ENCODE data around the gene SYT2.
"Not testable (repeated sequence)": the region's sequence is repeated elsewhere in the genome, so short reads cannot be mapped to it uniquely, and the experiment has no call there.

SYT2 gene

DNA sequence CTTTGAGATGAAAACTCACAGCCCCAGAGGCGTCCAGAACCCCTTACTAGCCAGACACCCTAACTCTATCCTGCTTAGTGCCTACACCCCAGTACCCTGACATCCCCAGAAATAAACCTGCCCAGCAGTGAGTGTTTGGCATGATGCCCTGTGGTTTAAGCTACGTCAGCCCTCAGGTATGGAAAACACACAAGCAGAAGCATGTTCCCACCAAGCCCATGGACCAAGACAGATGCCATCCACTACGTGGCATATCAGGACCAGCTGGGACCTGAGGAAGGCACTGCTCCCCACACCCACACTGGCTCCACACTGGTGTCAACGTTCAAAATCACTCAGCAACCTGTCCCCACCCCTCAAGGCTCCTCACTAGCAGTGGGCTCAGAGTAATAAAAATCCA, 116.4 kb downstream of the SYT2 start:
- DNase-seq (ENCODE audit: low read depth in 3 of 3): no peak

DNA sequence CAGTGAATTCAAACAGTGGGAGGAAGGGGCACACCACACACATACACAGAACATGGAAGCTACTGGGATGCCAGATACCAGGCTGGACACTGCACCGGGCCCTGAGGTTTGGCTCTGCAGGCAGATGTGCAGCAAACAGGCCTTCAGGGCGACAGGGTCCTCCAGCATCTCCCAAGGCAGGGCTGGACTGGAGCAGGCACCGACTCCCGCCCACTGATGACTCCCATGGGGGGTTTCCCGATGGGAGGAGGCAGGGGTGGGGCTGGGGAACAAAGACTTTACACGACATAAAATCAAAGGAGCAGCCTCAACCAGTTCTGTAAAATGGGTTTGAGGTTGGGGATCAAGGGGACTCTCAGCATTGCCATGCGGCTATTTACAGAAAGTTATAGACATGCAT, 118.1 kb downstream of the SYT2 start:
- DNase-seq (ENCODE audit: low read depth in 3 of 3): no peak

DNA sequence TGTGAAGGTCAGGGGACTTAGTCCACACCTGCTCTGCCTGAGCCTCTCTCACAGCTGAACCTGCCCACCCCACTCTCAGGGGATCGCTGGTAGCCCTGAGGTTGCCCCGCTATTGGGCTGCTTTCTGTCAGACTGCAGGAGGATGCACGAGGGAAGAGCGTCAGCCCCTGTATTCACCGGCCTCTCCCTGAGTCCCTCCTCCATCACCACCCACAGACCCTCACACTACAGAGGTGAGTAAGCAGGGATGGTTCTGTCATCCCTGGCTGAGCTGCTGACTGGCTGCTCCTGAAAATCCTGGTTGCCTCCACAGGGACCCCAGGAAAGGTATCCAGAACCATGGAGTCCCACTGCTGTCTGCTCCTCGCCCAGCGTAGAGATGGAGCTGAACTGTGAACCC, 118.7 kb downstream of the SYT2 start:
- no peak for DNase-seq (ENCODE audit: low read depth in 3 of 3)

DNA sequence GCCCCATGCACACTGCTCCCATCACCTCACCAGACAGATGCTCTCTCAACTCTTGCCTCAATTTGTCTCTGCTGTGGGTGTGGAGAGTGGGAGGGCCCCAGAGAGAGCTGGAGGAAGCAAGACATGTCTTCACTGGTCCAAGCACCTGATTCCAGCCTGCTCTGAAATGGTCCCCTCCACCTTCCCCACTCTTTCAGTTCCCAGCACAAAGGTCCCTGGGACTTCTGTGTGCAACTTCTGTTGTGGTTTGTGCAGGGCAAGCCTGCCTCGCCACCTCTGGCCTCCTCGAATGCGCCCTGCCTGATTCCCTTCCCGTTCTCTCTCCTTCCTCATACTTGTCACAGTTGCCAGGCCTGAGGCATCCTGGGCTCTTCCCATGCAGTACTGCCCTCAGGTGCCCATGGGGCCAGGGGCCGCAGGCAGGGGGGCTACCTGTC, 119.3 kb downstream of the SYT2 start:
- DNase-seq (ENCODE audit: low read depth in 3 of 3): no peak

DNA sequence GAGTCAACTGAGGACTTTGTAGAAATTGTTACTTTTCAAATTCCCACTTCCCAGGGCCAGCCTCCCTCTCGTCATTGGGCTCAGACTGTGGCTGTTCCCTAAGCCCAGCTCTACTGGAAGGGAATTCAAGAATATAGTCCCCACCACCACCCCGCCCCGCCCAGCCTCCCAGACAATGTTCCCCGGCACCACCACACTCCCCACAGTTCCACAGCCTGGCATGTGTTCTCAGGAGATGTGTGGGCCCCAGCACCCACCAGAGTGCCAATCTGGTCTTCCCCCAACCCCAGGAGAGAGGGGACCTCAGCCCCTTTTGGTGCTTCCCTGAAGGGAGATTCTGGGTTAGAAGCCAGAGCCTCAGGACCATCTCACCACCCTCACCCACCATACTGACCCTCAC, 120.1 kb downstream of the SYT2 start:
- DNase-seq (ENCODE audit: low read depth in 3 of 3): no peak

DNA sequence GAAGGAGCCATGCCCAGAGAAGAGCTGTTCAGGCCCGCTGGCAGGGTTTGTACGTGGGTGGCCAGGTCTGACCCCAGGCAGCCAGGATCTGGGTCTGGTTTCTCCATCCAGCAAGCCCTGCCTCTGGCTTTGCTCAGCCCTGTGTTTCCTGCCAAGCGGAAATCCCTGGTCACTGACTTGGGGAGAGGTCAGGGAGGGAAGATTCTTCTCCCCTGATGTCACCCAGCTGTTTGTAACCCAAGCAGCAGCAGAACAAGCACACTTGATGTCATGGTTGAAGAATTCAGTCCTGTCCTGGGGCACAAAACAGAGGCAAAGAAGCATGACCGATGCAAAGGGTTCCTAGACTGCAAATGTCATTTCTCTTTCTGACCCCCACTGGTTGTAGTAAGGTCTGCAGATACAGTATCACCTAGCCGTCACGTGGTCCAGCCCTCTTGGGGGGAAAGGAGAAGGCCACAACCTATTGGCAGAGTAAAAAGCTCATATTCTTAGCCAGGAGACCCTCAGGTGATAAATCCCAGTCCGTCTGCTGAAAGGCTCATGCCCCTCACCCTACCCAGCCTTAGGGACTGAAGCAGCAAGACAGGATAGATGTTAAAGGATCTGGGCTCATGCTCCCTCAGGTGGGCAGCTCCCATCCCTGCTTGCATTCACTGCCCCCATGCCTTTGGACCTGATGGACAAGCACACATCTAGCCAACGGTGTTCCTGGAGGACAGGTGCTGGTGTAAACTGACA, 120.9 kb downstream of the SYT2 start:
- no peak for DNase-seq (ENCODE audit: low read depth in 3 of 3)

DNA sequence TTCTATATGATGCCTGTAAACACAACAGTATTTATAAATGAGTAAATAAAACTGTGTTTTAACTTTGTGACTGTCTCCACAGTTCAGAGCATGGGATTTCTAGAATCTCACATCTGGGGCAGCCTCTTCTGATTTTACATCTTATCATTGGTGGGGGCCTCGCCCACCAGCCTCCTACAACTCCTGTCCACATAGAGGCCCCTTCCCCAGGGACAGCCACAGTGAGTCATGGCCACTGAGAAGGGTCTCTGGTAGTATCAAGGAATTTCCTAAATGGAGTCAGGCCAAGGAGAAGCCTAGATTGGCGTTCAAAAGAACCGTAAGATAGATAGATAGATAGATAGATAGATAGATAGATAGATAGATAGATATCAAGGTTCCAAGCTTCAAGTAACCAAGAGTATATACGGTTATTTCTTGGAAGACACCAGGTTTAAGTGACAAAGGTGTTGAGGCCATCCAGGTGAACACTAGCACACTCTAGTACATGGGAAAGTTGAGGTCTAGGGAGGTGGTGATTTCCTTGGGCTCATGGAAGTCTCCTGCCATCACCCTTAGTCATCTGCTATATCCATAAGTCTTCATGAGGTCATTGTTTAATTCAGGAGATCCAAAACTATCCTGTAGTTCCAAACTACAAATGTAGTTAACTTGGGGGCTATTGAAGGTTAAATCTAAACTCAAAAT, 121.6 kb downstream of the SYT2 start:
- no peak for DNase-seq (ENCODE audit: low read depth in 3 of 3)

DNA sequence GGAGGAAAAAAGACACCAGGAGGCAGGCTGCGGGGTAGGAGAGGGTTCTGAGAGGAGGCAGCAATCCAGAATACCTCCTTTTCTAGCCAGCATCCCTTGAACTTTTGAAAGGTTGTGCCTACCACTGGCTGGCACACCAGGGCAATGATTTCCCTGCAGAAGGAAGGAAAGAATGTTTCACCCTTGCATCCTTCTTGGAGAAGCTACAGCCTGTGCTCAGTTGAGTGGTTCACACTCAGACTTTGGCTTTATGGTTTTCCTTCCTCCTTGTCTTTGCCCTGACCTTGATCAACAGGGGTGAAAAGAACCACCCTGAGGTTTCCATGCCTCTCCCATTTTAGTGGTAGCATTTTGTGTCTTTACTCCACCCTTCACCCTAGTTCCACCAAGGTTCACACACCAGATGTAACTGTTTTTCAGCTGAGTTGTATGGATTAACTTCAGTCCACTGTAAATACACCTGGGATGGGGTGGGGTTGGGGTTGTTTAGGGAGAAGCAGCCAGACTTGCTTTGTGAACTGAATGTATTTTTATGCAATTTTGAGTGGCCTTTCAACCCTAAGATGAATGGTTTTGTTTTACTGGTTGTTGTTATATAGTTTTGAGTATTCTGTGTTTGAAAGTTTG, 122.3 kb downstream of the SYT2 start:
- no peak for DNase-seq (ENCODE audit: low read depth in 3 of 3)

DNA sequence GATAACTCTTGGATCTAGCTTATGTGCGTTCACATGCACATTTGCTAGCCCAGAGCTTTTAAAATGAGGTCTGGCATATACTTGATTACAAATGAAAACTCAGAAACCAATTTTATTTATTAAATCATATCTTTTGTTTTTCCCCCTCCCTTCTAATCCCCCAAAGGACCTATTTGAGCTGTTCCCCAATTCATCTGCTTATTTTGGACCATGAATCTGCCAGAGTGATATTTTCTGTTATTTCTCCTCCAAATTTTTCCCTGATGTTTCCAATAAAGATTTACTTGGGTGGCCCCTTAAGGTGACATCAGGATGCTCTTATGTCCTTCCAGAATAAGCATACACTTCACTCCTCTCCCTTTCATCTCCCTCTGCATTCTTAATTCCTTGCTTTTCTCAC, 123.4 kb downstream of the SYT2 start:
- no peak for DNase-seq (ENCODE audit: low read depth in 3 of 3)

DNA sequence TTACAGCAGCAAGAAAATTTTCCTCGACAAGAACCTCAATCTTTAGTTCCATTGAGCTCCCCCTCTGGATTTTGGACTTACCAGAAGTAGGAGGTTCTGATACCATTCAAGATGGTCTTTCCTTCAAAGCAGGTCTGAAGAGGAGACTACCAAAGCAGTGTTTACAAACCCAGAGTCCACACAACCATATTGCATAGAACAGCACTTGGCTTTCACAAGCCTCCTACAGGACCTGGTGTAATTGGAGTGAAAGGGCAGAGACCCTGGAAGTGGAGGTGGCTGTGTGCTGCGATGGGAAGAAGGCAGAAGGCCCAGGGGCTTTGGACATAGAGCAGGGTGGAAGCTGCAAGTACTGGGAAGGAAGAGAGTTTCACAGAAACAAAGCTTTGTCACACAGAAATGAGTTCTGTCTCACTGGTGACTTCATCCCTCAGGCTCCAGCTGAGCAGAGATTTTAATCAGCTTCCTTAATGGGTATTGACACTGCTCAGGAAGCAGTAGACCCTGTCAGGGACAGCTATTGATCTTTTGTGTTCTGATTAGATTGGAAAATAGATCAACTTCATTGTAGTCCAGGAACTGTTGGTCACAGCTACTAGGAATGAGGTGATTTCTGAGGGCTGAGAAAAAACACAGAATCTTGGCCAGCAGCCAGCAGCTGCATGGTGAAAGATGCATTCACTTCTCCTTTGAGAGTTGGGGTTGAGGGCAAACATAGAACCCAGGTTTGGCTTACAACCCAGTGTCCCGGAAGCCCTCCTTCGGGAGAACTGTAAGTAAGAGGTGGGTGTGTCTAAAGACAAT, 124.0 kb downstream of the SYT2 start:
- DNase-seq (ENCODE audit: low read depth in 3 of 3): no peak

DNA sequence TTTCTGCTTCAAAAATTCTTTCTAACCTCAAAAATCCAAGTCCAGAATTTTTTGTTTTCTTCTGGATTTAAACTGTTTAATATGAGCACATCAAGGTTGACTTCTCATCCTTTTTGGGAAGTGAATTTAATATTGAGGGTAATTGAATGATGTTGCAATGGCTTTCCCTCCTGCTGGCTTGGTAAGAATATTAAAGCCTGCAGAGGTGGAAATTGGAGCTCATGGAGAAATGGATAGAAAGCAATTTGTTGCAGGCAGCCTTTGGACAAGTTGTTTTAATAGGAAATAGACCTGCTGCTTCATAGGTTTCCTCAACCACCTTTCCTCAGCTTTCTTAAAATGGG, 124.7 kb downstream of the SYT2 start:
- DNase-seq (ENCODE audit: low read depth in 3 of 3): no peak

DNA sequence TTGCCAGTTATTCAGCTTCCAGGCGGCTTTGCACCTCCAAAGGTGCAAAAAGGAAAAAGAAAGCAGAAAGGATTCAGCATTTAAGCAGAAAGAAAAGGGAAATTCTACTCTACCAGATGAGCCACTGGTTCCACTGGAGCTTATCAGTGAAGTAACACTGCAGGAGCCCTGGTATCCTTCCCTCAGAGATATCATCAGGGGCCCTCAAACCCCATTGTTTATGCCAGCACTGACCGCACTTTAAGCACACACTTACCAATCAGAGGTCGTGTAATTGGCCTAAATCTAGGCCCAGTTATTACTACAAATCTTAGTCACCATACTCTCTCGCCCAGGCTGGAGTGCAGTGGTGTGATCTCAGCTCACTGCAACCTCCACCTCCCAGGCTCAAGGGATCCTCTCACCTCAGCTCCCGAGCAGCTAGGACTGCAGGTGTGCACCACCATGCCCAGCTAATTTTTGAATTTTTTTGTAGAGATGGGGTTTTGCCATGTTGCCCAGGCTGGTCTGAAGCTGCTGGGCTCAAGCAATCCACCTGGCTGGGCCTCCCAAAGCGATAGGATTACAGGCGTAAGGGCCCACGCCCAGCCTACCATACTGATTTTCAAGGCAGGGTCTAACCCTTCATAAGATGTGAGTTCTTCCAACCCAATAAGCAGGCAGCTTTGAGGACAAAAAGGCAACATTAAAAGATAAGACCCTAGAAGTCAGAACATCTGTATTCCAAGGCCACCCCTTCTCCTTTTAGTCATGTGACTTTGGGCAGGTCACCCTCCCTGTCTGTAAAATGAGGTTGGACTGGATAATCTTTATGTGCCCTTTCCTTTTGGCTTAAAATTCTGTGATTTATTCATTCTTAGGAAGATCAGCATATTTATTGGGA, 125.3 kb downstream of the SYT2 start:
- no peak for DNase-seq (ENCODE audit: low read depth in 3 of 3)

DNA sequence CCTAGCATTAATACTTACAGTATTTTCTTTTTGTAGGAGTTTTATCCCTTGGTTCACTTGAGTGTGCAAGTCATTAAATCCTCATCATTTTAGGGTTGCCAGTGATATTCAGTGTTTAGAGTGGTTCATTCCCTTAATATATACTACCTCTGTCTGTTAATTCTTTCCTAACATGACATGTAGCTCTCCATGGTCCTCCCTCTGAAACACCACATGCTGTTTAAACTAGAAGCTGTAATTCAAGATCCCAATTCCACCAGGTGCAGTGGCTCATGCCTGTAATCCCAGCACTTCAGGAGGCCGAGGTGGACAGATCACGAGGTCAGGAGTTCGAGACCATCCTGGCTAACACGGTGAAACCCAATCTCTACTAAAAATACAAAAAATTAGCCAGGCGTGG, 127.9 kb downstream of the SYT2 start:
- not testable (repeated sequence) for DNase-seq (ENCODE audit: low read depth in 3 of 3)

DNA sequence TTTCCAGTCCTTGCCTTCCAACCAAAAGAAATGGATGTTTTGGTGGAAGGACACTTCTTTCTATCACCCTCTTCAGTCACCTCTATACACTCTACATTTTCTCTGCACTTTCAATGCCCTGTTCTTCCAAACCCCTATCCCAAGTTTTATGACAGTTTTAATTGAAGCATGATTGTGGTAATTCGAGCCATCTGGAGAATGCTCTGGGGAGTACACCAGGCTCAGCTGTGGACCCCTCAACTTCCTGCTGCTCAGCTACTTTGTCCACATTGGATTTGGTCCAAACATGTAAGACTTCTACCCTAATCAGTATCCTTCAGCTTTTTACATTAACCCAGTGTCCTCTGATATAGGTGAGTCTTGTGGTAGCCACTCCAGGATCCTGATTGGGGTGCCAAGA, 129.6 kb downstream of the SYT2 start:
- no peak for DNase-seq (ENCODE audit: low read depth in 3 of 3)

DNA sequence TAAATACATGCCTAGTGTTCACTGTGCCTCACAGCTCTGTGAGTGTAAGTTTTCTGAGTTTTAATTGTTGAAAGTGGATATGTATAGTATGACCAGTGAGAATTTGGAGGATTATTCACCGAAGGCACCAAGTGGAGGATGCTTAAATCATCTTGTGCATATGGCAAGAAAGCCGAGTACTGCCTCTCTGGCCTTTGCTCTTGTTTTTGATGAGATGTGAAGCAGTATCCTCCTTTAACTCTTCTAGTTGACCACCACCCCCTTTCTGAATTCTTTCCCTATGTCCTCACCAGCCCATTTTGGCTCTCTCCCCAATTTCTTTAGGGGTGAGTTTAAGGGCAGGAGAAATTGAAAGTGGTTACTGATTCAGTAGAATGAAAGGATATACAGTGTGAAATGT, 130.4 kb downstream of the SYT2 start:
- no peak for DNase-seq (ENCODE audit: low read depth in 3 of 3)

DNA sequence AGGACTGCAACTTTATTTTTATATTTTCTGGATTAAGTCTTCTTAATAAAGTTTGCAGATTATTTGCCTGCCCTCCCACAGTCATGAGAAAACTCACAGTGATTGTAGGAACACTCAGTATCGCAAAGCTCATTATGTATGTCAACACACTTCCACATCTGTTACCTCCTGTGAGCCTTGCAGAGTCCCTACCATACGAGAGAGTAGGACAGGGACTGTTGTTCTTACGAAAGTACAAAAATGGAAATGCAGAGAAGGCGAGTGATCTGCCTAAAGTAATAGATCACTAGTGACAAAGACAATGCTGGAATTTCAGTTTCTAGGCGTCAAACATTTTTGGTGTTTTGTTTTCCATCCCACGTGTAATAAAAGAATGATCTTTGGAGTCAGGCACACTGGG, 131.7 kb downstream of the SYT2 start:
- no peak for DNase-seq (ENCODE audit: low read depth in 3 of 3)

DNA sequence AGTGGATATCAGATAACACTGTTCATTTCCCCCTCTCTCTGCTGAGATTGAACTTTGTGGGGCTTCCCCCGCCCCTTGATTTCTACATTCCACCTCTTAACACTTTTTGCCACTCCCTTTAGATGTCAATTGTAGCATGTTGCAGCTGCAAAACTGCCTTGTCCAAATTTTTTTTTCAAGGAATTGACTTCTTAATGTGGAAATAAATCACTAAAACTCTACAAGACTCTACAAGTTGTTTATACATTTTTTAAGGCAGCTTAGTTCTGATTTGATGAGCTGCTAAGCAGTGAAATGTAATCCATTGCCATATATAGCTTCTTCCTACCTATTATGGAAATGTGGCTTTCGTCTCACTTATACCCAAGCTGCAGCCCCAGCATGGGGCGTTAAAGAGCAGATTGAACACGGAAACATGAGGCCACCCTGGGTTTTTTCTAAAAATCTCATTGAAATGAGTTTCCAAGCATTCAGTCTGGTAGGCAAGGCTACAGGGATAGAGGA, 132.2 kb downstream of the SYT2 start:
- no peak for DNase-seq (ENCODE audit: low read depth in 3 of 3)

DNA sequence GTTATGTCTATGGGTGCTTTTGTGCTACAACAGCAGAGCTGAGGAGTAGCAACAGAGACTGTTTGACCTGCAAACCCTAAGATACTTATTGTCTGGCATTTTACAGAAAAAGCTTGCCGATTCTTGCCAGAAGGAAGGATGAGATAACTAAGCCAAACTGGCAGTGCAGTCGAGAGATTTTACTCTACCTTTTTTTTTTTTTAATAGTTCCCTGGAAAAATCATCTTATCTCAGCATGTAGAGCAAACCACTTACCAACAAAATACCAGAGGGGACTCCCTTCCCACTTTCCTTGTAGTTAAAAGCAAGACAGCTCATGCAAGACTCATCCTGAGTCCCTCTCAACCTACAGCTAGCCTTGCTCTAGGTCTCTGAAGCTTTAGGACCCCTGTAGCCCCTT, 132.9 kb downstream of the SYT2 start:
- DNase-seq (ENCODE audit: low read depth in 3 of 3): no peak

DNA sequence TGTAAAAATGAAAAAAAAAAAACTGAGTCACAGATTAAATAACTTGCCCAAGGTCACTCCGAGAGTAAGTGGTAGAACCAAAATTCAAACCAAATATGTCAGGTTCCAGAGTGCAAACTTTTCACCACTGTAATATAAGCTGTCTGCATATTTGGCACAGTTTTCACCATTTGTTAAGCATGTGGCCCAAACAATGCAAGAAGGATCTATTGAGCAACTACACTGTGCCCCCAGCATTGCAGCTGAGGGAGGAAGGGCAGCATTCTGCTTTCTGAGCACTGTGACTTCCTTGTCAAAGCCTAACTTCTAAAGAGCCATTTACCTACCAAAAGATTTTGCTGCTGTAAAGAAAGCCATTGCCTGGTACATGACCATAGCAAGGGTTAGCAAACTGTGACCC, 133.4 kb downstream of the SYT2 start:
- no peak for DNase-seq (ENCODE audit: low read depth in 3 of 3)

DNA sequence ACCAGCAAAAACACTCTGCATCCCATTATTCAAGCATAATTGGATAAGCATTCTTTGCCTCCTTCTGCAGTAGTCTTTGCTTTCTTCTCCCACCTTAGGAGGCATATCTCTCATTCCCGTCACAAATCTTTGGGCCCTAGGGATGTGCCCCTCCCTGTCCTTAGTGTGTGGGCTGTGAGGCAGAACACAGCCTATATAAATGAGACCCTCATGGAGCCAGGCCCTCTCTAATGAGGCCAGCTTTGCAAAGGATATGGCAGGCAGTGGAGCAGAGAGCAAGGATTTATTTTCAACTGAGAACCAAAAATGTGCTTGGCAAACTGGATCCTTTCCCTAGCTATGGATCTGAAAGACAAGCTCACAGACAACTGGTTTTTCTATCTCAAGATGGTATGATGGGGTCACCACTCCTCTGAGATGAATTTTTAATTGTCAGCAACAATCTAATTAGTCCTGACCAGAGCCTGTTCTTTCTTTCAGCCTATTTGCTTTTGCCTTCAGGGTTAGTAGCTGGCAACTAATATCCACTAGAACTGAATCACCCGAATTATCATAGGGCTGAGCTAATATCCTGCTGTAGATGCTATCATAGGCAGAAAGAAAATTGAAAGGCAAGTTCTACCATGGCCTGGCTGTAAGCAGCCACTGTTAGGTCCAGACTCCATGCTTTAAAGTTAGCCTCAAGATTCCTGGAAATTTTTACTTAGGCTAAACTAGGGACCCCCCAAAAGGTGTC, 134.2 kb downstream of the SYT2 start:
- DNase-seq (ENCODE audit: low read depth in 3 of 3): no peak

DNA sequence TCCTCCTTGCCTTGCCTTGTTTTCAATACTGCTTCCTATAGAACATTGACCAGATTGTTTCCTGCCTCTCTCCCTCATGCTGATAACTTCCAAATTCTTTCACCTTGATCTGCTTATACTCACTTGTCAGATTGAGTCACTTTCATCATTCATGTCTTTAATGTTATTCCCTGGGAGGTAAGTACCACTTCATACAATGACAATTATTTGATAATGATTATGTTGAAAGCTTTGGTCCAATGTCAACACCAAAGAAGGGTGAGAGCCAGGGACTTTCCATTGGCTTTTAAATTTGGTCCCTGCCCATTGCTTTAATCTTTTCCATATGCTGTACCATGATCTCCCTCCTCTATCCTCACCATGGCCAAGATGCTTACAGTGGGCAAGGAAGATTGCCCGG, 137.4 kb downstream of the SYT2 start:
- no peak for DNase-seq (ENCODE audit: low read depth in 3 of 3)

All from stimulated activated CD4-positive, alpha-beta T cell treated with anti-CD3 and anti-CD28 coated beads, TNF-alpha, amount 100 ng/mL, for 4 hours (primary cell).